ENCODE measurements around the gene TPCN2.
"Not testable (repeated sequence)": the region's sequence is repeated elsewhere in the genome, so short reads cannot be mapped to it uniquely, and the experiment has no call there.

The TPCN2 gene

DNA sequence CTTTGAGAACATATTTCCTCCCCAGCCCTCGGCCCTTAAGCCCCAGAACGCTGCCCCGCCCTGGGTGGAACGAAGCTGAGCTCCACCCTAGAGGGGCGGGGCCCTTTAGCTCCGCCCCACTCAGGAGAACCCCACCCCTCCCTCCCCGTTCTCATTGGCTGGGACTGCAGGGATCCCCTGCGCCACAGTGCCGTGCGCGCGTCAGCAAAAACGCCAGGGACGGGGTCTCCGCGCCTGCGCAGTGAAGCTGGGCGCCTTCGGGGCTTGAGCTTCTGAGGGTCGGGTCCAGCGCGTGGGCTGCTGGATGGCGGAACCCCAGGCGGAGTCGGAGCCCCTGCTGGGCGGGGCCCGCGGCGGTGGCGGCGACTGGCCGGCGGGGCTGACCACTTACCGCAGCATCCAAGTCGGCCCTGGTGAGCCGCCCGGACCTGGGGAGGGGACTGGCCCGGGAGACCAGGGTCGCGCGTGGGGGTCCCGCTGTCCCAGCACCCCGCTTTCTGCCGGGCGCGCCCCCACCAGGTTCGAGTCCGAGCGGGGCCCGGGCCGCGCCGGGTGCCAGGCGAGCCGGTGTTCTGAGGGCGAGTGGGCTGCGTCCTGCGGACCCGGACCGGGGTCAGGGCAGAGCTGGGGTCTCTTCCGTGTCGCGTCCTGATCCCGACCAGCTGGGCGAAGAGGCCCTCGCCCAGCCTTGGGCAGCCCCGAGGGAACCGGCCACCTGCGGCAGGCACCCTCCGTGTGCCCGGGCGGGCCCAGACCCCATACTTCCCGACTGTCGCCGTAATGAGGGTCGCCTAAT lies at the start of gene TPCN2:
Gene TPCN2, plus strand, starts transcription at position 239 of the 796 bp plus-strand sequence. Its CDS starts 66 bp downstream, at position 305.
- DNase-seq (ENCODE audit: low spot score): peak; percentile 99

DNA sequence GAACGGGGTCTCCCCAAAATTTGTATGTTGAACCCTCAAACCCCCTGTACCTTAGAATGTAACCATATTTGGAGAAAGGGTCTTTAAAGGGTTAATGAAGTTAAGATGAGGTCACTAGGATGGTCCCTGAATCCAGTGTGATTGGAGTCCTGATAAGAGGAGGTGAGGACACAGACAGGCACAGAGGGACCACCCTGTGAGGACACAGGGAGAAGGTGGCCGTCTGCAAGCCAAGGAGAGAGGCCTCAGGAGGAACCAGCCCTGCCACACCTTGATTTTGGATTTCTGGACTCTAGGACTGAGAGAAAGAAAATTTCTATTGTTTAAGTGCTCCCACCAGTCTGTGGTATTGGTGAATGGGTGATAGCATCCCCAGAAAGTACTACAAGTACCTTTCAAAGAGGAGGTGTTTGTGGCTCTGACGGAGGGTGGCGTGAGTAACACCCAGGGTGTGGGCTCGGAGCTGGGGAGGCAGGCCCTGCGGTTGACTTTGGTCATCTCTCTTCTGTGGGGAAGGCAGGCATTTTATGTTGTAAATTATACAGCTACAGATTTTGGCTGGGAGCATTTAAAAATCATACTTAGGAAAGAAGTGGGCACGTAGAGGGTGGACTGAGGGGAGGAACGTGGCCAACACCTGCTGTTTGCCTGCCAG lies 49.5 kb upstream of the TPCN2 start:
- DNase-seq (ENCODE audit: low spot score): no peak

DNA sequence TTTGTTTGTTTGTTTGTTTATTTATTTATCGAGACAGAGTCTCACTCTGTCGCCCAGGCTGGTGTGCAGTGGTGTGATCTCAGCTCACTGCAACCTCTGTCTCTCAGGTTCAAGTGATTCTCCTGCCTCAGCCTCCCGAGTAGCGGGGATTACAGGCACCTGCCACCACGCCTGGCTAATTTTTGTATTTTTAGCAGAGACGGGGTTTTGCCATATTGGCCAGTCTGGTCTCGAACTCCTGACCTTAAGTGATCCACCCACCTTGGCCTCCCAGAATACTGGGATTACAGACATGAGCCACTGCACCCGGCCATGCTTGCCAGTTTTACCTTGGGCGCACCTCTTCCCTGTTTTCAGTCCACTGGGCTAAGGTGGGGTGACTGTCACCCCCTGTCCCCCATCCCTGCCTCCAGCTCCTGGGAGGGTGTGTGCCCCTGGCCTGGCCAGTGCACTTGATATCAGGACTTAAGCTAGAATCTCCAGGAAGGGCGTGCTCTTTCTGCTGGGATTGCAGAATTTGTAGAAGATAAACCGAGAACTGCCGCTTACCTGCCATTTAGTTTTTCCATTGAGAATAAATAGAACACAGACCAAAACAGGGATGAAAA lies 48.9 kb upstream of the TPCN2 start:
- not testable (repeated sequence) for DNase-seq (ENCODE audit: low spot score)

DNA sequence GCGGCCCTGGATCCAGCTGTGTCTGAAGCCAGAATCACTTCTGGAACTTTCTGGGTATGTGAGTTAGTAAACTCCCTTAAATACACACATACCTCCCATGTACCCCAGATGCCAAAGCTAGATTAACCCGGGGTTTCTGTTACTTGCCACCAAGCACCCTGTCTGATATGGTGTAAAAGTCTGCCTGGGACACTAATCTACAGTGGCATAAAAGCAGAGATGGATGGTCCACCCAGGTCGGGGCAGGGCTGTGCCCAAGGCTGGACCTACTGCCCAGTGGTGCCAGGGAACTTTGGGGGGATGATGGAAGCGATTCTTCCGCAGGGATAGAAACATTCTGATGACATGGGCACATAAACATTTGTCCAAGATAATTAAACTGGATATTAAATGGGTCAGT lies 48.3 kb upstream of the TPCN2 start:
- no peak for DNase-seq (ENCODE audit: low spot score)

DNA sequence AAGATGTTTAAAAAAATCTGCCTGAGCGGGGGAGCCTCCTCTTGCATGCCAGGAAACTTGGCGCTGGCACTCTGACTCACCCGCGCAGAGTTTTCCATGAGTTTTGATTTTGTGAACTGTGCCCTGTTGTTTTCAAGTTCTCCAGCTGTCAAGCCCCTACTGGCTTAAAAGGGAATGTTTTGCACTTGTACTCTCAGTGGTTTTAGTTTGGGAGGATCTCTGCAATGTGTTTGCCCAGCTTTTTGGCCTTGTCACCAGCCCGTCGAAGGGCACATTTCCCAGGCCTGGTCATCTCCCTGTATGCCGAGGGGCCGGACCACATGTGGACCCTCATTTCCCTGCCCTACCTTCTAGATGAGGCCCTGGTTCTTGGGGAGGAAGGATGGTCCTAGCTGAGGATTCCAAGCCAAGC lies 47.9 kb upstream of the TPCN2 start:
- no peak for DNase-seq (ENCODE audit: low spot score)

DNA sequence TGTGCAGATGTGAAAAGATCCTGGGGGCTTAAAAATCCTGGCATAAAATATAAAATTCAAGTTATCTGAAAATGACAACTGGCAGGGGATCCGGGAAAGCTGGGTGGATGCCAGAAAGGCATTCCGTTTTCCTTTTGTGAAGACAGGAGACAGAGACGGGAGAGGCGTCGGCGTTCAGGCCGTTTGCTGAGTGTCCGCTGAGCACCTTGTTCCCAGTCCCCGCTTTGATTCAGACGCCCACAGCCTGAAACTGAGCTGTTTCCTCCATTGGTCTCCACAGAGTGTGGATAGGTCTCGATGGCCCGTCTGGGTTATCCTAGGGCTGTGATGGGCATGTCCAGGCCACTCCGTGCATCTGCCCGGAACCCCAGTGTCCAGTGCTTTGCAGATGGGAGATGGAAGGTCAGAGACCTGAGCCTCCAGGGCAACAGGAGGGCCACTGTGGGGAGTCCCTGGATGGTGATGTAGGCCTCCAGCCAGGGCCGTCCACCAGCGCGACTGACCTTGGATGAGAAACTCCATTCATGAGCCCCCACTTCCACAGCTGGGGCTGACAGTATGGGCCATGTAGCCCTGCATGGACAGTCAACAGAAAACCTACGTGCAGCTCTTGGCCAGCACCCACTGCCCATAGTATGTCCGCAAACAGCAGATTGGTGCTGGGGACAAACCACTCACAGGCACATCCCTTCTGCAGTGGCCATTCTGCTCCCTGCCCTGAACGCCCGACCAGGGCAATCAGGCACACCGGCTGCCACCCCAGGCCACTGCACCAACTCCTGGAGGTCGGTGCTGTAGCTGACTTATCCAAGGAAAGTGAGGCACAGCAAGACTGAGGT lies 47.3 kb upstream of the TPCN2 start:
- no peak for DNase-seq (ENCODE audit: low spot score)

DNA sequence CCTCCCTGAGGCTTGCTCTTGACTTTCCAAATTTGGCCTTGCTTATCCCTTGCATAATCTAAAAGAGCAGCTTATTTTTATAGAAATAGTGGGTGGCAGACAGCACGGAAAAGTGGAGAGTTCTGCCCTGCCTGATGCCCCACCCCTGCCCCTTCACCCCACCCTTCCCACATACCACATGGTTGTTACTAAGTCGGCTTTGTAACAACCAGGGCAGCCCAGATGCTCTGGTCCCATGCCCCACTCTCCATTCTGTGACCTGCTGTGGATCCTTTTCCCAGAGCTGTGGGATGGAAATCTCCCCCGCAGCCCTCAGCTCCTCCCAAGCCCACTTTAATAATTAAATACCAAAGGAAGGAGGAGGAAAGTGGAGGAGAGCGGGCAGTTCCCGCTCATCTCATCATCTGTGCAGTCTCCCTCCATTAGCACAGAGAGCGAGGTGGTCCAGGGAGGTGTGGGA lies 46.6 kb upstream of the TPCN2 start:
- DNase-seq (ENCODE audit: low spot score): peak; percentile 12

DNA sequence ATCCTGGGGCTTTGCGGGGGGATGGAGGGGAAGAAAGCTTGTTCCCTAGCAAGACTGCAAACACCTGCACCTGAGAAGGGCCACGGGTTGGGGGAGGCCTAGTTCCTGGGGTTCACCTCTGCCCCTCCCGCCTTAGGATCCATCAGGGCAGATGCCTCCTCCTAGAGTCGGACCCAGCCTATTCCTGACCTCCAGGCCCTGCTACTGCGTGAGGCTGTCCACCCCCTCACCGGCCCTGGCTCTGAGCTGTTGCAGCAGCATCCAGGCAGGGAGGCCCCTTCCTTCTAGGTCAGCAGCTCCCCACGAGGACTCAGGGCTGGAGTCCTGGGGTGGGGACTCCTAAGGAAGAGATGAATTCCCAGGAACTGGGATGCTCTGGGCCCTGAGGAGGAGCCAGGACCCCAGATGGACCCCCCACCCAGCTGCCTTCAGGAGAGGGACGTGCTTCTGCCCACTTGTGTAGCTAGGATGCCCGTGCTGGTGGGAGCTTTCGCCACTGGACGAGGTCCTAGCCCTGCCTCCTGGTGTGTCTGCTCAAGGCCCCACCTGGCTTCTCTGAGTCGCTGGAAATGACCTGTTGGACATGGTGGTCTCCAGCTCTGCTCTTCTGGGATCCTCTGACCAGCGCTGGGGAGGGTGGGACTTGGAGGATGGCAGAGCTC lies 46.0 kb upstream of the TPCN2 start:
- peak; percentile 14 for DNase-seq (ENCODE audit: low spot score)

DNA sequence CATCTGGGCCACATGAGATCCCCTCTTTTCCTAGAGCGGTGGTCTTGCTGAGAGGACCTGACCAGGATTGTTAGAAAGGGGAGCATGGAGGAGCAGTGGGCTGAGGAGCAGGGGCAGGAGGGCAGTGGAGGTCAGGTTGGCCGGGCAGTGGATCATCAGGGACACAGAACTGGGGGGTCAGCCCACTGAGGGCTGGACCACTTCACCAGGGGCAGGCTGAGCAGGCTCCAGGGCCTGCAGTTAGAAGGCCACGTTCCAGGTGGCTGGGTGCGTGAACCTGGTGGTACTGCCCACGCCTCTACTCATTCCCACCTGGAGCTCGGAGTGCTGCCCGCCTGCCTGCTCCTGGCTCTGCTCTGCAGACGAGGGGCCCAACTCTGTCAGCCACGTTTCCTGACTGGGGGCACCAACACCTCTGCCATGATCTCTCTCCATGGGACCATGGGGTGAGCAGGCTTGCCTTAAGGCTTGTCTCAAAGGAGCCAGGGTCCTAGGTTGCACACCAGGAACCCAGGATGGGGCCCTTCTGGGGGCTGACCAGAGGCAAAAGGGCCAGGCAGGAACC lies 45.3 kb upstream of the TPCN2 start:
- no peak for DNase-seq (ENCODE audit: low spot score)

DNA sequence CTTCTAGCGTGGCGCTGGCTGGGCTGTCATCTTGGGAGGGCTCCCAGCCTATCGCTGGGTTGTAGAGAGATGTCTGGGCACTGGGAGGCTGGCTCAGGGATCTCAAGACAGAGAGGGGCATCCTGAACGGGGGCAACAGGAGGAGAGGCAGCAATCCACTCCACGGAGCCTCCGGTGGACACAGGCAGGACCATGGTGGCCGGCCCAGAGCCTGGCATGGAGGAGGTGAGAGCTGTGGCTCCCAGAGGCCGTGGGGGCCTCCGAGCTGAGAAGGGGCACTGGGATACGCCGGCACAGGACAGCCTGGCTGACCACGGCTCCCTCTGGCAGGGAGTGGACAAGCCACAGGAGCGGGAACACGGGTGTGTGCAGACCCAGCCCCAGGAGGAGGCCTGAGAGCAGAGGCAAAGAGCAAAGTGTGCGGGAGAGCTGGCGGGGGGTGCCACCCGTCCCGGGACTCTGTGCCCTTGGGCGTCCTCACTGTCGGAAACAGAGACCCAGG lies 44.8 kb upstream of the TPCN2 start:
- DNase-seq (ENCODE audit: low spot score): no peak

DNA sequence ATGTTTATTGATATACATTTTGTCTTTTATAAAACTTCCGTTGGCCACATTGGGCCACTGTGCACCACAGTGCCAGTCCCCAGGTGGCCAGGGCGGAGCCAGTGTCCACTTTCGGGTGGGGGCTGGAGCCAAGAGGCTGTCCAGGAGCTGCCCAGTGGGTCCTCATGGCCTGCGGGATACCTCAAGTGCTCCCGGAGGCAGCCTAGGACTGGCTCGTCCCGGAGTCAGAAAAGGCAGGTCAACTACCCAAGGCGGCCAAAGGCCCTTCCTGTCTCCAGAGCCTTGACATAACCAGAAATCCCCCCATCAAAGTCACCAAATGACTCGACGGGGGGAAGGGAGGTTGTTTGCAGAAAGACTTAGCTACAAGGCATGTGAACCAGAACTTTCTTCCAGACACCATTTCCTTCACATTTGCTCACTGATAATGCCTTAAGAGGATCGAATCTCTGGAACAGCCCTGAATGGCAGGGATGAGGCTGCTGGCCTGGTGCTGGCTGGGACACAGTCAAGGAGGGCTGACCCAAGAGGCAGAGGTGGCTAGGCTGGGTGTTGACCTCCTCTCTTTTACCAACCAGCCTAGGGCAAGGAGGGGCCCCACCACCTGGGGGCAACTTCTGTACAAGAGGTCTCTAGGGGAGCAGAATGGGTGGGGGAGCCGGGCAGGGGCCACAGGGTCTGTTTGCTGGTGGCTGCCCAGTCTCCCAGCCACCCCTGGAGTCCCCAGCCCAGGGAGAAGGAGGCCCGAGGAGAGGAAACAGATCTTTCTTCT lies 44.1 kb upstream of the TPCN2 start:
- no peak for DNase-seq (ENCODE audit: low spot score)

DNA sequence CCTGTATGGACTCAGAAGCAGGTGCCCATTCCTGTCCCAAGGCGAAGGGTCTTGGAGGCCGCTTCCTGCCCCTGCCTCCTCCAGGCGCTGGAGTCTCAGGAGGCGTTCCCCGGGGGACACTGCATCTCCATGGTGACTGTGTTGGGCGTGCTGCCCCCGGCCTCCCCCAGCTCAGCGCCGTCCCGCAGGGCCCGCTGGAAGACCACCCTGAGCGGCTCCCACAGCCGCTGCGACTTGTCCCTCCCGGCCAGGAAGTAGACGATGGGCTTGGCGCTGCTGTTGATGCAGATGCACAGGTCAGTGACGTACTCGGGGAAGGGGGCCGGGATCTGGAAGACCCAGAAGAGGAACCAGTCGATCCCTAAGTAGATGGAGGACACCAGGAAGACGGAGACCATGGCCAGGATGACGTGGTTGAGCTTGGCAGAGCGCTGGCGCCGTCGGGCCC lies 43.5 kb upstream of the TPCN2 start:
- DNase-seq (ENCODE audit: low spot score): no peak

DNA sequence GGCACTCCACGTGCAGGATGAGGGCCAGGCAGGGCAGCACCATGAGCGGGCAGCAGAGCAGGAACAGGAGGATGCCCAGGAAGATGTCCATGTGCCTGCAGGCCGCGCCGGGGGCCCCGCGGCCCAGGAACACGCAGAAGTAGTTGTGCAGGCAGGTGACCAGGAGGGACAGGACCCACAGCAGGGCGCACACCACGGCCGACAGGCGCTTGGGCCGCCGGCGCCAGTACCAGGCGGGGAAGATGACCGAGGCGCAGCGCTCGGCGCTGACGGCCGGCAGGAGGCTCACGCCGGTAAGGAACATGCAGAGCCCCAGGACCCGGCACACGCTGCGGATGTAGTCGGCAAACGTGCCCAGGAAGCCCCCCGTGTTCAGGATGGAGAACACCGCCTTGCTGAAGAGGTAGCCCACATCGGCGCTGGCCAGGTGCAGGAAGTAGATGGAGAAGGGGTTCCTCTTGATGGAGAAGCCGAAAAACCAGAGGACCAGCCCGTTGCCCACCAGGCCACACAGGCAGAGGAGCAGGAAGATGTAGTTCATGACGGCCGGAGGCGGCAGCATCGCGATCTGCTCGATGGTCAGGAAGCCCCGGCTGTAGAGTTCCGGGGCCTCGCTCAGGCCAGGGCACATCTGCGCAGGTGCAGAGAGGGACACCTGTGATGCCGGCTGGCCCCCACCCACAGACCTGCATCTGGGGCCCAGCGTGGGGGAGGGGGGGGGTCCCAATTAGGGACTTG lies 42.9 kb upstream of the TPCN2 start:
- DNase-seq (ENCODE audit: low spot score): no peak

DNA sequence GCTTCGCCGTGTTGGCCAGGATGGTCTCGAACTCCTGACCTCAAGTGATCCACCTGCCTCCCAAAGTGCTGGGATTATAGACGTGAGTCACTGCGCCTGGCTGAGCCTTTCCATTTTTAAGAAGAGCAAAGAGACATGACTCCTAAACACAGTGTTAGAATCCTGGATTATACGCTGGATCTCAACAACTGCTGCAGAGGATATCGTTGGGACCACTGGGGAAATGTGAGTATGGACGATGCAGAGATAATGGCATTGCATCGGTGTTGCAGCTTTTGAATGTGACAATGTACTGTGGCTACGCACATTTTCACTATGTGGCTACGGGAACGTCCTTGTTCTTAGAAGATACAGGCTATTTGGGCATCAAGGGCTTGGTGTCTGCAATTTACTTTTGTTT lies 41.9 kb upstream of the TPCN2 start:
- DNase-seq (ENCODE audit: low spot score): no peak

DNA sequence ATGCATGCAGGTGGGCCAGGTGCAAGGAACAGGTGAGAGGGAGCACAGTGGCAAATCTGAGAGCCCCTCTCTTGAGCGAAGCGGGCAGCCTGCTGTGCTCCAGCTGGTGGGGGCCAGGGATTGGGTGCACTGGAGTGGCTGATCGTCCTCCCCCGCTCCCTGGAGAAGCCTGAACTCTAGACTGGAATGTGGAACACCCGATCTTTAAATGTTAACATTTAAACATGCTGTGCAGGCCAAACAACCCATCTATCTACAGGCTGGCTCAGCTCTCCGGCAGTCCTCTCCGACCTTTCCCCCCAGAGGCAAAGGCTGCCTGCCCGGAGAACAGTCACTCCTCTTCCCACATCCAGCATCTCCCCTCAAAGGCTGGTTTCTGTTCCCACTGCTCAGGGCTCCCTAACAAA lies 40.8 kb upstream of the TPCN2 start:
- DNase-seq (ENCODE audit: low spot score): no peak

DNA sequence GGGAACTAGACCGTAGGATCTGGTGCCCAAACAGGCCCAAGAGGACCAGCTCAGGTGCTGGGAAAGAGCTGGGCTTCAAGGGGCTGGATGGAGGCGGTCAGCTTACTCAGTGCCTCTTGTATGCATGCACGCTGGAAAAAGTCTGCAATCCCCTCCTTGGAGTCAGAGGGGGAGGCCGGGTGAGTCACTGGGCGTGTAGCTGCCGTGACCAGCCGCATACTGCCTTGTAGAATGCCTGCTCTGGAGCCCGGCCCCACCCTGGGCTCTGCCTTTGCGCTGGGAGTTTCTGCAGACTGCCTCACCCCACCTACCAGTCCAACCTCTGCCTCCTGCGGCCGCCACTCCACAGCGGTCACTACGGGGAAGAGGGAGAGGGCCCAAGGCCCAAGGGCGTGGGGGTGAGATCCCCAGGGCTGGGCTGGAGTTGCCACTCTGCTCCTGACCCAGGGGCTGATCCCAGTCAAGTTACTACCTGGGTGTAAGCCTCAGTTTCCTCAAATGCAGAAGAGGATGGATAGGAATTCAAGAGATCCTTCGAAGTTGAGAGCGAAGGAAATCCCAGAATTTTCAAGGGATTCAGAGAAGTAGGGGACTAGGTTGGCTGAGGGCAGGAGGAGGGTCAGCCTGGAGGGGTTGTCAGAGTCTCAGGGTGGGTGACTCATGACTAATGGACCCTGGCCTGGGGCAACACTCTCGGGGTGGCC lies 39.8 kb upstream of the TPCN2 start:
- DNase-seq (ENCODE audit: low spot score): peak; percentile 41

DNA sequence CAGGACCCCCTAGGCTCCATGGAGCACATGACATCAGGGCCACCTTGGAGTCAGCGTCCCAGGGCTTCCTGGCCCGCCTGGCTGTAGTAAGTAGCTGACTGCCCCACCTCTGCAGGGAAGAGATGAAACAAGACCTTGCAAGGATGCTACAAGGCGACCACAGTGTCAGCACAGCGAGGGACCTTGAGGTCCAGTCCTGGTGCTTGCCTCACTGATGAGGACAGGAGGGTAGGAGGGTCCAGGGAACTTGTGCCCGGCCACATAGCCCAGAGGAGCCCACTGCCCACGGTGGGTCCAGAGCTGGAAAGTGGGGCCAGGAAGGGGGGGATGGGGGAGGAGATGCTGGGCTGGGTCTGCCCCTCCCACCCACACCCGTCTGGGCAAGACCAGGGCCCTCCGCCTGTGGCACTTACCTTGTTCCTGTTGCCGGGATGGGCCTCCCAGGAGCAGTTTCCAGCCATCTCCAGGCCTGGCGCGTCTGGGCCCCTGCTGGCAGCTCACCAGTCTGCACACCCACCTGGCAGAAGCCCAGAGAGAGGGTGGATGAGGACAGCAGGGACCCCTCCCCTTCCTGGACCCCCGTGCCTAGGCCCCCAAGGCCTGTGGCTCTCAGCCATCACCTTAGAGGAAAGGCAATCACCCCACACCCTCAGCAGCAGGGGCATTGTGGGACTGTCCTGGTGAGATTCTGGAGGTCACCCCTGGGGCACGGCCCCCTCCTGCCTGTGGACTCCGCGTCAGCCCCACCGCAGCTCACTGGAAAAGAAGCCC lies 39.1 kb upstream of the TPCN2 start:
- no peak for DNase-seq (ENCODE audit: low spot score)

DNA sequence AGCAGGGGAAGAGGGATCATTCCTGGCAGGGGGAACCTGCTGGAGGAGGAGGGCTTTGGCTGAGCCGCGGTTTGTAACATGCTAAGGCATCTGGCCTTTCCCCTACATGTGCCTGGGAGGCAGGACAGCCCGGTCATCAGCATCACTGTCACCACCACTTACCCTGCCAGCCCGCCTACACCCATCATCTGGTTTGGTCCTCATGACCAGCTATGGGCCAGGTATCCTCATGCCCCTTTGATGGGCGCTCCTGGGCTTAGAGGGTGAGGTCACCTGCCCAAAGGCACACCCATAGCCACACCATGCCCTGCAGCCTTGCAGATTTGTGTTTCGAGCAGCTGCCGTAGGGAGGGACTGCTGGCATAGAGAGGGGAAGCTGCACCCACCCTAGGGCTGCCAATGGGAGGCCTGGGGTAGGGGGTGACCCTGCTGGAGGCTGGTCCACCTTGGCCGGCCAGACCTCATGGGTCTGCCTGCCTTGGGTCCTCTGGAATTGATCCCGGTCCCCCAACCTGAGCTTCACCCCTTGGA lies 38.3 kb upstream of the TPCN2 start:
- no peak for DNase-seq (ENCODE audit: low spot score)

All from D341Med (cell line).